Measurements from ENCODE around the gene PLB1.
"Not testable (repeated sequence)": the region's sequence is repeated elsewhere in the genome, so short reads cannot be mapped to it uniquely, and the experiment has no call there.

The PLB1 gene

GRCh38 chr2:28465148-28465885 lies 30.5 kb upstream of the PLB1 start:
- DNase-seq (ENCODE audit: low read depth in 2 of 2) = no peak

GRCh38 chr2:28469304-28469703 lies 26.6 kb upstream of the PLB1 start:
- DNase-seq (ENCODE audit: low read depth in 2 of 2) = peak in 1 of 2 experiments; percentile 20

GRCh38 chr2:28469947-28470535 lies 25.8 kb upstream of the PLB1 start:
- DNase-seq (ENCODE audit: low read depth in 2 of 2) = no peak

- no peak for DNase-seq (ENCODE audit: low read depth in 2 of 2)
Observed at GRCh38 chr2:28470759-28471158, 25.1 kb upstream of the PLB1 start.

GRCh38 chr2:28471214-28471613 lies 24.6 kb upstream of the PLB1 start:
- no peak for DNase-seq (ENCODE audit: low read depth in 2 of 2)

GRCh38 chr2:28471701-28472236 lies 24.1 kb upstream of the PLB1 start:
- DNase-seq (ENCODE audit: low read depth in 2 of 2) = no peak

GRCh38 chr2:28472641-28473040 lies 23.2 kb upstream of the PLB1 start:
- DNase-seq (ENCODE audit: low read depth in 2 of 2) = not testable (repeated sequence)

GRCh38 chr2:28475088-28475595 lies 20.7 kb upstream of the PLB1 start:
- DNase-seq (ENCODE audit: low read depth in 2 of 2) = no peak

- DNase-seq (ENCODE audit: low read depth in 2 of 2) = no peak
Observed at GRCh38 chr2:28477087-28477486, 18.8 kb upstream of the PLB1 start.

GRCh38 chr2:28477645-28478044 lies 18.2 kb upstream of the PLB1 start:
- no peak for DNase-seq (ENCODE audit: low read depth in 2 of 2)

GRCh38 chr2:28480403-28481049 lies 15.3 kb upstream of the PLB1 start:
- no peak for DNase-seq (ENCODE audit: low read depth in 2 of 2)

- DNase-seq (ENCODE audit: low read depth in 2 of 2) = no peak
Observed at GRCh38 chr2:28481905-28482304, 14.0 kb upstream of the PLB1 start.

GRCh38 chr2:28484835-28485234 lies 11.0 kb upstream of the PLB1 start:
- no peak for DNase-seq (ENCODE audit: low read depth in 2 of 2)

- no peak for DNase-seq (ENCODE audit: low read depth in 2 of 2)
Observed at GRCh38 chr2:28486526-28486925, 9.3 kb upstream of the PLB1 start.

- DNase-seq (ENCODE audit: low read depth in 2 of 2) = no peak
Observed at GRCh38 chr2:28487258-28487657, 8.6 kb upstream of the PLB1 start.

- no peak for DNase-seq (ENCODE audit: low read depth in 2 of 2)
Observed at GRCh38 chr2:28488083-28488830, 7.6 kb upstream of the PLB1 start.

GRCh38 chr2:28488858-28489575 lies 6.8 kb upstream of the PLB1 start:
- no peak for DNase-seq (ENCODE audit: low read depth in 2 of 2)

- no peak for DNase-seq (ENCODE audit: low read depth in 2 of 2)
Observed at GRCh38 chr2:28490558-28490957, 5.3 kb upstream of the PLB1 start.

GRCh38 chr2:28492282-28492681 lies 3.6 kb upstream of the PLB1 start:
- no peak for DNase-seq (ENCODE audit: low read depth in 2 of 2)

GRCh38 chr2:28493636-28494035 lies 2.2 kb upstream of the PLB1 start:
- no peak for DNase-seq (ENCODE audit: low read depth in 2 of 2)

GRCh38 chr2:28496781-28497180 lies 921 bp downstream of the PLB1 start:
- no peak for DNase-seq (ENCODE audit: low read depth in 2 of 2)

Data from fibroblast of skin of left biceps (primary cell).